Testis (tissue), 2 donors: ENCODE results near the gene RUVBL1.

Experiments used
- POLR2A ChIP-seq: fragments of 450-650 bp; IDR thresholded peaks from one replicate; pipeline ENCODE4 v1.6.1; 2017; ENCODE audit warnings: antibody characterized with exemption, mild to moderate bottlenecking, moderate library complexity
- TF ChIP-seq, protein P1 (sequence below), 3 experiments: fragments of 450-650 bp in 2 of 3; fragments of 200-600 bp in 1 of 3; sonication (generic) in 1 of 3; IDR thresholded peaks; one replicate each; pipeline ENCODE4 v1.5.1; 2016 to 2019; ENCODE audit warnings: antibody characterized with exemption in 3 of 3, mild to moderate bottlenecking in 2 of 3, moderate library complexity in 1 of 3

DNA sequence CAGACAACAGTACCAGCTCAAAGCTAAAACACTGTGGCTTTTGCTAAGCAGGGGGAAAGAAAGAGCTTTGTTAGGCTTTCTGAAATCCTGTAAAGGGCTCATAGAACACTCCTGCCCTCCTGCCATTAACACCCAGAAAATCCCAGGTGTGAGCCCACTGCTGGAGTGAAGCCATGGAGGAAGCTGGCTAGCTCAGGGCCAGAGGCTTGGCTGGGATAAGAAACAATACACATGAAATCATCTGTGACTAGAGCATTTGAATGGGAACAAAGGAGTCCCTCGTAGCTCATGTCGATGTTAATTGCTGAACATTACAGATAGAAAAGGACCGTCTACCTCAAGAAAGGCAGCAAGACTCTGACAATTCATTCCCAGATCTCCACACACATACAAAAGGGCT lies 23.5 kb downstream of the RUVBL1 start:
- TF ChIP-seq, protein P1, sequence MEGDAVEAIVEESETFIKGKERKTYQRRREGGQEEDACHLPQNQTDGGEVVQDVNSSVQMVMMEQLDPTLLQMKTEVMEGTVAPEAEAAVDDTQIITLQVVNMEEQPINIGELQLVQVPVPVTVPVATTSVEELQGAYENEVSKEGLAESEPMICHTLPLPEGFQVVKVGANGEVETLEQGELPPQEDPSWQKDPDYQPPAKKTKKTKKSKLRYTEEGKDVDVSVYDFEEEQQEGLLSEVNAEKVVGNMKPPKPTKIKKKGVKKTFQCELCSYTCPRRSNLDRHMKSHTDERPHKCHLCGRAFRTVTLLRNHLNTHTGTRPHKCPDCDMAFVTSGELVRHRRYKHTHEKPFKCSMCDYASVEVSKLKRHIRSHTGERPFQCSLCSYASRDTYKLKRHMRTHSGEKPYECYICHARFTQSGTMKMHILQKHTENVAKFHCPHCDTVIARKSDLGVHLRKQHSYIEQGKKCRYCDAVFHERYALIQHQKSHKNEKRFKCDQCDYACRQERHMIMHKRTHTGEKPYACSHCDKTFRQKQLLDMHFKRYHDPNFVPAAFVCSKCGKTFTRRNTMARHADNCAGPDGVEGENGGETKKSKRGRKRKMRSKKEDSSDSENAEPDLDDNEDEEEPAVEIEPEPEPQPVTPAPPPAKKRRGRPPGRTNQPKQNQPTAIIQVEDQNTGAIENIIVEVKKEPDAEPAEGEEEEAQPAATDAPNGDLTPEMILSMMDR (IDR thresholded peaks at IDR 0.05): no peak
- TF ChIP-seq POLR2A: no peak
